Measurements from ENCODE around the gene FBXL17. TPM values are rescaled to one million over a fixed set of nuclear protein-coding genes. Genes with fewer than 3 reads are reported as not detected.

The FBXL17 gene
- total RNA-seq, 1 donor from 2014 or later, result 17.5 TPM

DNA sequence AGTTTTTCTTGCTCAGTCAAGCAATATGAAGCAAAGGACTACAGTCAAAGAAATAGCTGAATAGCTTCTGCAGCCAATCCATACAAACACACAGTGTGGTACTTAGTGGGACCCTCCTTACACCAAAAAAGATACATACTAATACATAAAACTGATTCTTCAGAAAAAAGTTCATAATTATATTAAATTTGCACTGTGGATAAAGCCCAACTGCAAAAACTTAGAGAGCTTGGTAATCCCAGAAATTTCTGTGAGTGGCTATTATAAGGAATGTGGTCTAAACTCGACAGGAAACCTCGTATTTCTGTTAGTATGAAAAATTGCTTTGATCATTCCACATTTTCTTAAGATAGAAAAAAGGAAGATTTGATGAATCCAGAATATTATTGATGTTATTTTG lies 245.4 kb downstream of the FBXL17 start:
- no peak for ATAC-seq
- H3K36me3 ChIP-seq, result no peaks in the 10 kb centered on the region
- no peaks in the 10 kb centered on the region for H3K27me3 ChIP-seq
- intact Hi-C loops (cut with DNase I), result no loop called here
- H3K4me3 ChIP-seq, result no peak overlapping the region
- TF ChIP-seq CTCF (IDR thresholded peaks at IDR 0.05), result no peak
- DNase-seq, result no peak
- H3K27ac ChIP-seq, result no peak overlapping the region
- no peaks in the 10 kb centered on the region for H3K4me1 ChIP-seq
- no peaks in the 10 kb centered on the region for H3K9me3 ChIP-seq

DNA sequence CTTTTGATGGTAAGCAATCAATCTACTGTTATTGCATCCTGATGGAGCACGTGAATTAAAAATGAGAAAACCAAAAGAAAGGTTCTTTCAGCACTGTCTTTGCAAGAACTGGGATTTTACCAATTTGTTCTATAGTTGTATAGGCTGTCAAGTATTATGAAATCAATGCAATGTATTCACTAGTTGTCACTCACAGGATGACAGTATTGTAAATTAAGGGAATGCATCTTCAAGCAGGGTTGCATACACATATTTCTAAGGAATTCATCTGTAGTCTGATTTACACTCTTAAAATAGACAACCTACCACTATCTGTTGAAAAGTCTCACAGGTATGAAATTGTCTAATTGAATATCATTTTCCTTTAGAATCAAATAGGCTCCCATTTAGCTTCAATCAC lies 252.8 kb downstream of the FBXL17 start:
- Histone ChIP-seq H3K27ac (no peak overlapping the region), H3K4me1 (no peaks in the 10 kb centered on the region), H3K36me3 (no peaks in the 10 kb centered on the region), H3K27me3 (no peaks in the 10 kb centered on the region), H3K4me3 (no peak overlapping the region), H3K9me3 (no peaks in the 10 kb centered on the region)
- ATAC-seq (no peak), DNase-seq (no peak)
- intact Hi-C loops (cut with DNase I), result no loop called here
- no peak for TF ChIP-seq CTCF (IDR thresholded peaks at IDR 0.05)

DNA sequence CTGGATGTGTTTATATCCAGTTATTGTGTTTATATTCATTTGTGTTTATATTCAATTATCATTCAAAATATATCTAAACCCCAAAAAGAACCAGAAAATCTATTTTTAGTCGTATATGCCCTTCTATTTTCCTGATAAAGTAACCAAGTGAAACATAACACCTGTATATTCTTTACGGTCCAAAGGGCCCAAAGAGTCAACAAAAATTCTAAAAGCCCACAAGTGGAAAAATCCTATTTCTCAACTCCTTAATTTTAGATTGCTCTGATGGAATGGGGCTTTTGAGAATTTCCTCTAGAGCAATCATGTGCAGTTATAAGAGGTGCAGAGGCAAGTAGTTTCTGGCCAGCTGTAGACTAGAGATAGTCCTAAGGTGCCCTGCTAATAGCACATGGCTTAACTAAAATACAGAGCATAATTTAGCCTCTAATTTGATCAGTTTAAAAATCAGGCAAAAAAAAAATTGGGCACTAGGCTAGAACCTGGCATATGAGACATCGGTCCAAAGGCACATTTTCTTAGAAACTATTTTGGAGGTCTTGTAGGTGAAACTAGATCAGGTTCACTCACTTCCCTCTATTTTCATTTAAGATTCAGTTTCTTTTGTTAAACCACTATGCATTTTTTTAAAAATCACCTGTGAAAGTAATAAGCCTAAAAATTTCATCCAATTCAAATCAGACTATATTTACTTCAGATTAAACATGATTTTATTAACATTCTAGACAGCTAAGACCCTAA lies 256.0 kb downstream of the FBXL17 start:
- DNase-seq, result no peak

GRCh38 chr5:108124596-108124995 lies 257.3 kb downstream of the FBXL17 start:
- intact Hi-C loops (cut with DNase I), result no loop called here
- DNase-seq (no peak), ATAC-seq (no peak)
- no peaks in the 10 kb centered on the region for H3K27me3 ChIP-seq
- TF ChIP-seq CTCF (IDR thresholded peaks at IDR 0.05), result no peak
- H3K9me3 ChIP-seq, result no peaks in the 10 kb centered on the region
- H3K4me1 ChIP-seq, result no peaks in the 10 kb centered on the region
- no peaks in the 10 kb centered on the region for H3K36me3 ChIP-seq
- H3K4me3 ChIP-seq, result no peak overlapping the region
- H3K27ac ChIP-seq, result no peak overlapping the region

More for the DNA sequence above, 256.0 kb downstream of the FBXL17 start:
- Histone ChIP-seq H3K27me3 (no peaks in the 10 kb centered on the region), H3K9me3 (no peaks in the 10 kb centered on the region), H3K27ac (no peak overlapping the region), H3K4me1 (no peaks in the 10 kb centered on the region), H3K36me3 (no peaks in the 10 kb centered on the region), H3K4me3 (no peak overlapping the region)
- ATAC-seq, result no peak
- intact Hi-C loops (cut with DNase I), result no loop called here
- TF ChIP-seq CTCF (IDR thresholded peaks at IDR 0.05), result no peak

- TF ChIP-seq CTCF (IDR thresholded peaks at IDR 0.05), result no peak
- Histone ChIP-seq H3K4me1 (no peaks in the 10 kb centered on the region), H3K9me3 (no peaks in the 10 kb centered on the region), H3K27ac (no peak overlapping the region), H3K27me3 (no peaks in the 10 kb centered on the region), H3K4me3 (no peak overlapping the region), H3K36me3 (no peaks in the 10 kb centered on the region)
- no peak for DNase-seq
- intact Hi-C loops (cut with DNase I), result no loop called here
- no peak for ATAC-seq
Measured at GRCh38 chr5:108122702-108123101, 259.2 kb downstream of the FBXL17 start.

All from upper lobe of right lung (tissue), 1 donor.